ENCODE data around the gene SH3GL2.

Gene SH3GL2

GRCh38 chr9:17665450-17665849 is 86.6 kb downstream of the SH3GL2 start:
- no peak for DNase-seq

GRCh38 chr9:17669206-17669605 is 90.3 kb downstream of the SH3GL2 start:
- DNase-seq: no peak

GRCh38 chr9:17682684-17683083 is 103.8 kb downstream of the SH3GL2 start:
- no peak for DNase-seq

- DNase-seq: no peak
Measured at GRCh38 chr9:17688834-17689233, 110.0 kb downstream of the SH3GL2 start.

GRCh38 chr9:17694336-17694735 is 115.5 kb downstream of the SH3GL2 start:
- no peak for DNase-seq

- DNase-seq: no peak
Measured at GRCh38 chr9:17695482-17695881, 116.6 kb downstream of the SH3GL2 start.

GRCh38 chr9:17699615-17700330 is 120.9 kb downstream of the SH3GL2 start:
- DNase-seq: no peak

GRCh38 chr9:17706347-17706746 is 127.5 kb downstream of the SH3GL2 start:
- no peak for DNase-seq

GRCh38 chr9:17719053-17719452 is 140.2 kb downstream of the SH3GL2 start:
- no peak for DNase-seq

- no peak for DNase-seq
Measured at GRCh38 chr9:17721954-17722353, 143.1 kb downstream of the SH3GL2 start.

GRCh38 chr9:17723656-17724055 is 144.8 kb downstream of the SH3GL2 start:
- no peak for DNase-seq

- no peak for DNase-seq
Measured at GRCh38 chr9:17725399-17726010, 146.6 kb downstream of the SH3GL2 start.

GRCh38 chr9:17726298-17726697 is 147.4 kb downstream of the SH3GL2 start:
- no peak for DNase-seq

- DNase-seq: no peak
Measured at GRCh38 chr9:17730899-17731298, 152.0 kb downstream of the SH3GL2 start.

- DNase-seq: no peak
Measured at GRCh38 chr9:17731308-17731707, 152.4 kb downstream of the SH3GL2 start.

- no peak for DNase-seq
Measured at GRCh38 chr9:17734674-17735073, 155.8 kb downstream of the SH3GL2 start.

GRCh38 chr9:17735859-17736258 is 157.0 kb downstream of the SH3GL2 start:
- no peak for DNase-seq

- DNase-seq: no peak
Measured at GRCh38 chr9:17739022-17739421, 160.2 kb downstream of the SH3GL2 start.

- DNase-seq: no peak
Measured at GRCh38 chr9:17739736-17740135, 160.9 kb downstream of the SH3GL2 start.

GRCh38 chr9:17742067-17742466 is 163.2 kb downstream of the SH3GL2 start:
- DNase-seq: no peak

GRCh38 chr9:17744786-17745185 is 165.9 kb downstream of the SH3GL2 start:
- no peak for DNase-seq

- DNase-seq: no peak
Measured at GRCh38 chr9:17750269-17750668, 171.4 kb downstream of the SH3GL2 start.

GRCh38 chr9:17751486-17751885 is 172.6 kb downstream of the SH3GL2 start:
- no peak for DNase-seq

GRCh38 chr9:17752021-17752420 is 173.2 kb downstream of the SH3GL2 start:
- DNase-seq: no peak

- DNase-seq: no peak
Measured at GRCh38 chr9:17757816-17758215, 178.9 kb downstream of the SH3GL2 start.
